OCI-LY7 (cell line): ENCODE results near the gene GALNT7. TPM values are rescaled to one million over a fixed set of nuclear protein-coding genes. Genes with fewer than 3 reads are reported as not detected.

Source experiments
- BruUV-seq: library from RNA; stranded (reverse); fragments of 400-500 nt; replicated peaks from 2 replicates; lab custom pipeline; 2021; lab: Mats Ljungman, UMichigan
- CTCF ChIA-PET: fragments of 300-600 bp; sonication (Branson Sonifier 250); formaldehyde crosslinking; loops from one replicate; lab custom pipeline; 2022; ENCODE audit warnings: antibody characterized with exemption; ENCODE audit not compliant: unreplicated experiment; lab: Charles Lee
- POLR2A ChIA-PET: fragments of 300-600 bp; sonication (Branson Sonifier 250); formaldehyde crosslinking; loops from one replicate; lab custom pipeline; 2022; ENCODE audit warnings: antibody characterized with exemption; lab: Charles Lee
- DNase-seq: peaks from one replicate; pipeline ENCODE4 v3.0.0-alpha.2; 2015; ENCODE audit warnings: low spot score
- H2AFZ ChIP-seq: fragments of 200-600 bp; sonication (generic), shearing (Covaris generic); 2 replicates; pipeline ENCODE4 v1.6.1; 2014; ENCODE audit warnings: mild to moderate bottlenecking, antibody characterized with exemption, low read length, moderate library complexity
- H3K27ac ChIP-seq: fragments of 200-600 bp; sonication (generic); 2 replicates; pipeline ENCODE4 v1.5.1; 2014; ENCODE audit warnings: mixed run types, low read depth, mild to moderate bottlenecking, moderate library complexity, low read length, inconsistent platforms; ENCODE audit not compliant: poor library complexity, severe bottlenecking
- H3K36me3 ChIP-seq: fragments of 200-600 bp; sonication (generic); 2 replicates; pipeline ENCODE4 v1.6.1; 2014; ENCODE audit warnings: mild to moderate bottlenecking, antibody characterized with exemption, low read length, moderate library complexity, mixed read lengths; ENCODE audit not compliant: insufficient read depth
- H3K4me1 ChIP-seq: fragments of 200-600 bp; sonication (generic); 2 replicates; pipeline ENCODE4 v1.5.1; 2014; ENCODE audit warnings: mild to moderate bottlenecking, low read length; ENCODE audit not compliant: insufficient read depth, poor library complexity, severe bottlenecking
- H3K4me2 ChIP-seq: fragments of 200-600 bp; sonication (generic); 2 replicates; pipeline ENCODE4 v1.6.1; 2014; ENCODE audit warnings: mild to moderate bottlenecking, low read length
- H3K4me3 ChIP-seq: fragments of 200-600 bp; sonication (generic); 2 replicates; pipeline ENCODE4 v1.5.1; 2014; ENCODE audit warnings: mild to moderate bottlenecking, low read depth, low read length; ENCODE audit not compliant: poor library complexity, severe bottlenecking
- H3K79me2 ChIP-seq: fragments of 200-600 bp; sonication (generic); 2 replicates; pipeline ENCODE4 v1.6.1; 2016; ENCODE audit warnings: low read depth, mild to moderate bottlenecking, low read length, moderate library complexity, mixed read lengths; ENCODE audit not compliant: insufficient read depth
- H3K9me2 ChIP-seq: fragments of 200-600 bp; sonication (generic); 2 replicates; pipeline ENCODE4 v1.6.1; 2016; ENCODE audit warnings: mild to moderate bottlenecking, low read length, mixed read lengths; ENCODE audit not compliant: insufficient read depth
- H3K9me3 ChIP-seq: fragments of 200-600 bp; sonication (generic); 2 replicates; pipeline ENCODE4 v1.6.1; 2014; ENCODE audit warnings: mild to moderate bottlenecking, mixed run types, low read length, mixed read lengths
- H4K20me1 ChIP-seq: fragments of 200-600 bp; sonication (generic); 2 replicates; pipeline ENCODE4 v1.6.1; 2014; ENCODE audit warnings: mild to moderate bottlenecking, antibody characterized with exemption, low read length, moderate library complexity, mixed read lengths; ENCODE audit not compliant: insufficient read depth
- EZH2phosphoT487 ChIP-seq: fragments of 200-600 bp; sonication (generic); IDR thresholded peaks from 2 replicates; pipeline ENCODE4 v1.6.1; 2018; ENCODE audit warnings: low read depth, borderline replicate concordance, mild to moderate bottlenecking, mixed run types, antibody characterized with exemption, low read length, moderate library complexity, mixed read lengths
- intact Hi-C: fragments of 100-400 bp; cut with micrococcal nuclease; formaldehyde crosslinking; loops from one replicate; pipeline ENCODE4 v1.10.0; 2022; ENCODE audit not compliant: unreplicated experiment
- total RNA-seq, 2 experiments: library from RNA; depleted of rRNA in 1 of 2; stranded (reverse); fragments of >200 nt in 1 of 2; shearing (Covaris generic) in 1 of 2; gene quantifications; 2 replicates each; pipeline ENCODE4 v1.2.3, GENCODE V29; 2014 to 2022
- TF ChIP-seq, protein P1 (sequence below): fragments of 200-600 bp; sonication (generic); conservative IDR thresholded peaks from 2 replicates; pipeline ENCODE4 v1.5.1; 2014; ENCODE audit warnings: mild to moderate bottlenecking, antibody characterized with exemption, low read length, moderate library complexity, mixed read lengths

GALNT7 gene
- total RNA-seq, 2 experiments from 2014 or later, result 20.3 to 34.4 TPM

DNA sequence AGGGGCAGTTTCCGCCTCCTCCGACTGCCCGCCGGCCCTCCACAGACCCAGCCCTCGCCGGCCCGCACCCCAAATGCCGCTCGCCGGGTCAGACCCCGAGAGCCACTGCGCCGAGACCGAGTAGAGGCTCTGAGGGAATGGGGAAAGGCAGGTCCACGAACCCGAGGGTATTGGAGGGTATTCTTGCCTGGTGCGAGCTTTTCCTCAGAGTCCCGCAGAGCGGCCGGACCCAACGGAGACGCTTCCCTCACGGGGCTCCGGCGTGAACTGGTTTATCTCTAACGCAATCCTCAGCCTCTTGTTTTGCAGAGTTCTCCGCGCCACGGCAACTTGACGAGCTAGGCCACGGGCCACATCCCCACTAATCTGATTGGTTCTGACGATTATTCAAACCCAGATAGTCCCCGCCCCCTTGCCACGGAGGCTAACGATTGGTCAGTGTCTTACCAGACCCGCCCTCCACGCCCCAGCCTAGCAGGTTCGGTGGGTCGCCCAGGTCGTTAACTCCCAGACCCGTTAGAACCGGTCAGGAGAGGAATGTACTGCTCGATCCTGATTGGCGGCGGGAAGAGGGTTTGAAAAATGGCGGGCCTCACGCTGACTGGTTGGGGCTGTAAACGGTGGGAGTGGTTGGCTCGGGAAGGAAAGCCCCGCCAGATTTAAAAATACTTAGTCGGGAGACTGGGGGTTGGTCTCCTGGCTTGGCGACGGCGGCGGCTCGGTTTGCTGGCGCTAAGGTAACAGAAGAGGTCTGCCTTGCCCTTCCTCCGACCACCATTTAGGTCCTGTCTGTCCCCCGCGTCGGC is 165.7 kb downstream of the GALNT7 start, which contains the start of gene HMGB2:
Gene HMGB2 (minus strand): TSS at position 274 of the 806 bp plus-strand sequence. CDS start 709 bp downstream, outside the sequence.
- Histone ChIP-seq H3K36me3 (peaks cover 48% of the 10 kb centered on the region), H3K79me2 (peaks cover 74% of the 10 kb centered on the region), H2AFZ (peak within 1 kb of the TSS; percentile 53; the same call in 1 of the 2 replicates), H3K4me2 (peak within 1 kb of the TSS; percentile 94), H4K20me1 (peaks cover 27% of the 10 kb centered on the region; the same call in 1 of the 2 replicates), H3K4me3 (peak within 1 kb of the TSS; percentile 99), H3K4me1 (peaks cover 49% of the 10 kb centered on the region), H3K9me3 (no peaks in the 10 kb centered on the region), H3K27ac (peak within 1 kb of the TSS; percentile 92), H3K9me2 (no peaks in the 10 kb centered on the region)
- ChIA-PET CTCF (interaction anchor here (0.8 to 1.2 kb wide), 2 partner anchors 33 to 38 kb away, joined by 4 read pairs; no protein-coding TSS in a partner anchor), POLR2A (interaction anchor here (0.5 to 14.1 kb wide), 11 partner anchors 11 to 1594 kb away, joined by 3 to 336 read pairs (median 7); partner anchors contain the start of genes GALNT7 and SAP30)
- intact Hi-C loops, result loop anchor here (1.0 kb wide), 2 partner anchors 36 to 166 kb away; partner anchors contain the start of genes GALNT7 and SAP30
- peak; percentile 100 for DNase-seq
- no peak for TF ChIP-seq EZH2phosphoT487
- TF ChIP-seq, protein P1, sequence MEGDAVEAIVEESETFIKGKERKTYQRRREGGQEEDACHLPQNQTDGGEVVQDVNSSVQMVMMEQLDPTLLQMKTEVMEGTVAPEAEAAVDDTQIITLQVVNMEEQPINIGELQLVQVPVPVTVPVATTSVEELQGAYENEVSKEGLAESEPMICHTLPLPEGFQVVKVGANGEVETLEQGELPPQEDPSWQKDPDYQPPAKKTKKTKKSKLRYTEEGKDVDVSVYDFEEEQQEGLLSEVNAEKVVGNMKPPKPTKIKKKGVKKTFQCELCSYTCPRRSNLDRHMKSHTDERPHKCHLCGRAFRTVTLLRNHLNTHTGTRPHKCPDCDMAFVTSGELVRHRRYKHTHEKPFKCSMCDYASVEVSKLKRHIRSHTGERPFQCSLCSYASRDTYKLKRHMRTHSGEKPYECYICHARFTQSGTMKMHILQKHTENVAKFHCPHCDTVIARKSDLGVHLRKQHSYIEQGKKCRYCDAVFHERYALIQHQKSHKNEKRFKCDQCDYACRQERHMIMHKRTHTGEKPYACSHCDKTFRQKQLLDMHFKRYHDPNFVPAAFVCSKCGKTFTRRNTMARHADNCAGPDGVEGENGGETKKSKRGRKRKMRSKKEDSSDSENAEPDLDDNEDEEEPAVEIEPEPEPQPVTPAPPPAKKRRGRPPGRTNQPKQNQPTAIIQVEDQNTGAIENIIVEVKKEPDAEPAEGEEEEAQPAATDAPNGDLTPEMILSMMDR, result no peak
- BruUV-seq, result no TSS peak

DNA sequence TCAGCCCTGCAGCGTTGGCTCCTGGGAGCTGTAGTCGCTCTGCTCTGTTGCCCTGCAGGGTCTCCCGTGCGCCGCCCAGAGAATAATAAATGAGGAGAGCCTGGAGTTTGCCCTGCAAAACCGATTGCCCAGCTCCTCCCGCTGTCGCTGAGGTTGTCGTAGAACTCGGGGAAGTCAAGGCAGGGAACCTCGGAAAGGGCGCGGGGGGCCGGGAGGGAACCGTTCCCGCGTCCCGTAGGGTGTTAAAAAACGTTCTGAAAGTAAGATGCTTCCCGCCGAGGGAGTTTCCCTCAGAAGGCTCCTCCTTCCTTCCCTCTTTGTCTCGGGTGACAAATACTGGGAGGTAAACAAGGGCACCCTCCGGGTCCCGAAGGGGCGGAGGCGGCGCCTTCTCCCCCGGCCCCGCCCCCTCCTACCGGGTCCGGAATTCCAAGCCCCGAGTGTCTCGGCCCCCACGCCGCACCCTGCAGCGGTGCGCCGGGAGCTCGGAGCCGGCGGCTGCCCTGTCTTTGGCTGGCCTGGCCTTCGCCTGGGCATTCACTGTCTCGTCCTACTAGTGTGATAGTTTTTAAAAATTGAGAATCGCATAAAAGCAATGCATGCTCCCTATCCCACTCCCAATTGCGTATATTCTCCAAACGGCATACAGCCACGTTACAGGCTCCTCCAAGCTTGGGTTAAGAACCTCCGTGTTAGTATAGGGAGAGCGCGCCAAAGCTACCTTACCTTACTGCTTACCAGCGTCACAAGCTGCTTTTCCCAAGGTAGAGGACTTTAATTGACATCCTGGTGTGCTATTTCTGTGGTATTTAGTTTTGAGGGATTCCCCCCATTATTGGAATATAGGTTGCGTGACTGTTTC is 166.5 kb downstream of the GALNT7 start:
- ChIA-PET POLR2A (interaction anchor here (0.5 to 14.1 kb wide), 11 partner anchors 11 to 1593 kb away, joined by 3 to 336 read pairs (median 7); partner anchors contain the start of genes GALNT7 and SAP30), CTCF (interaction anchor here (0.8 to 1.2 kb wide), 2 partner anchors 32 to 37 kb away, joined by 4 read pairs; no protein-coding TSS in a partner anchor)
- Histone ChIP-seq H3K27ac (peak overlapping the region; percentile 92), H3K79me2 (peaks cover 66% of the 10 kb centered on the region), H2AFZ (peak overlapping the region; percentile 53; the same call in 1 of the 2 replicates), H3K36me3 (peaks cover 39% of the 10 kb centered on the region), H3K4me2 (peak overlapping the region; percentile 94), H3K4me1 (peaks cover 53% of the 10 kb centered on the region), H3K4me3 (peak overlapping the region; percentile 99), H3K9me2 (no peaks in the 10 kb centered on the region), H4K20me1 (peaks cover 20% of the 10 kb centered on the region; the same call in 1 of the 2 replicates), H3K9me3 (no peaks in the 10 kb centered on the region)
- DNase-seq, result peak; percentile 81
- TF ChIP-seq, protein P1, result no peak
- TF ChIP-seq EZH2phosphoT487, result no peak
- no TSS peak for BruUV-seq
- intact Hi-C loops, result loop anchor here (1.0 kb wide), 2 partner anchors 35 to 167 kb away; partner anchors contain the start of genes GALNT7 and SAP30
